GM12878 (cell line): Measurements from ENCODE around the gene DRAP1. TPM values are rescaled to one million over a fixed set of nuclear protein-coding genes. Genes with fewer than 3 reads are reported as not detected.
"Not testable (repeated sequence)": the region's sequence is repeated elsewhere in the genome, so short reads cannot be mapped to it uniquely, and the experiment has no call there.

Experiments
- ATAC-seq: fragments of 200-7000 bp; cut with Tn5 transposase; 3 replicates; pipeline ENCODE4 v1.9.1; 2020; ENCODE audit warnings: mild to moderate bottlenecking, moderate library complexity
- BruUV-seq: library from RNA; stranded (reverse); fragments of 400-500 nt; replicated peaks from 2 replicates; lab custom pipeline; 2021; lab: Mats Ljungman, UMichigan
- CTCF ChIA-PET: fragments of 300-600 bp; sonication (Branson Sonifier 250); formaldehyde crosslinking; extraction: SDS; loops from one replicate; lab custom pipeline; 2021; ENCODE audit warnings: inconsistent platforms; lab: Yijun Ruan, JAX
- POLR2A ChIA-PET: fragments of 350-600 bp; formaldehyde crosslinking; extraction: SDS; loops from one replicate; lab custom pipeline; 2021; ENCODE audit warnings: inconsistent platforms; lab: Charles Lee
- RAD21 ChIA-PET: fragments of 300-600 bp; sonication (Branson Sonifier 250); formaldehyde crosslinking; loops from one replicate; lab custom pipeline; 2023; ENCODE audit warnings: antibody characterized with exemption; ENCODE audit not compliant: unreplicated experiment; lab: Charles Lee
- SMC1A ChIA-PET: fragments of 300-600 bp; sonication (Branson Sonifier 250); formaldehyde crosslinking; loops from one replicate; lab custom pipeline; 2023; ENCODE audit not compliant: unreplicated experiment, uncharacterized antibody; lab: Charles Lee
- DNase-seq: peaks from one replicate; pipeline ENCODE4 v3.0.0-alpha.2; 2011; ENCODE audit warnings: low read depth, low spot score
- FAIRE-seq: peaks from 3 replicates; lab custom pipeline; 2011; peaks lifted over from hg19 to GRCh38; lab: Jason Lieb, UNC
- H2AFZ ChIP-seq: 2 replicates; pipeline ENCODE4 v1.6.0; 2011; ENCODE audit warnings: low read depth, low read length, control low read depth; ENCODE audit not compliant: control insufficient read depth
- H3K27ac ChIP-seq: 2 replicates; pipeline ENCODE4 v1.5.1; 2011; ENCODE audit warnings: control low read depth; ENCODE audit not compliant: control insufficient read depth, insufficient read depth
- H3K27me3 ChIP-seq, 2 experiments: replicated peaks in 1 of 2; 2 replicates each; pipeline versions ENCODE4 v1.6.0 to v1.6.1; 2011; ENCODE audit warnings: low read length in 1 of 2; ENCODE audit not compliant: control insufficient read depth in 2 of 2, insufficient read depth in 2 of 2
- H3K36me3 ChIP-seq, 2 experiments: 2 replicates each; pipeline ENCODE4 v1.5.1; 2011; ENCODE audit warnings: low read length in 1 of 2; ENCODE audit not compliant: control insufficient read depth in 2 of 2, insufficient read depth in 2 of 2
- H3K4me1 ChIP-seq: 2 replicates; pipeline ENCODE4 v1.6.1; 2011; ENCODE audit warnings: mild to moderate bottlenecking, low read length, moderate library complexity, mixed read lengths; ENCODE audit not compliant: control insufficient read depth, insufficient read depth
- H3K4me2 ChIP-seq: 2 replicates; pipeline ENCODE4 v1.6.0; 2011; ENCODE audit warnings: control low read depth; ENCODE audit not compliant: control insufficient read depth, insufficient read depth
- H3K4me3 ChIP-seq: fragments of 200-600 bp; sonication (generic); 2 replicates; pipeline ENCODE4 v1.5.1; 2016
- H3K79me2 ChIP-seq: 2 replicates; pipeline ENCODE4 v1.6.0; 2011; ENCODE audit warnings: low read length; ENCODE audit not compliant: control insufficient read depth, insufficient read depth
- H3K9ac ChIP-seq: 2 replicates; pipeline ENCODE4 v1.8.0; 2011; ENCODE audit warnings: low read length, control low read depth, mixed read lengths; ENCODE audit not compliant: control insufficient read depth, insufficient read depth
- H3K9me3 ChIP-seq: replicated peaks from 3 replicates; pipeline ENCODE4 v1.5.1; 2011; ENCODE audit warnings: mild to moderate bottlenecking, low read length; ENCODE audit not compliant: control insufficient read depth, insufficient read depth
- H4K20me1 ChIP-seq: 2 replicates; pipeline ENCODE4 v1.6.0; 2011; ENCODE audit not compliant: control insufficient read depth, insufficient read depth
- BHLHE40 ChIP-seq, 2 experiments: fragments of 450-650 bp in 1 of 2; IDR thresholded peaks; 2 replicates each; pipeline ENCODE4 v1.6.1; 2011 to 2017; ENCODE audit warnings: low read depth in 2 of 2, borderline replicate concordance in 1 of 2, improper control_type of control experiment in 1 of 2, low read length in 1 of 2, mild to moderate bottlenecking in 1 of 2
- CREM ChIP-seq: IDR thresholded peaks from 2 replicates; pipeline ENCODE4 v1.6.1; 2014; ENCODE audit warnings: antibody characterized with exemption, low read depth
- NBN ChIP-seq: fragments of 450-650 bp; IDR thresholded peaks from 2 replicates; pipeline ENCODE4 v1.6.1; 2016
- NFYB ChIP-seq: IDR thresholded peaks from 2 replicates; pipeline ENCODE4 v1.6.1; 2011; ENCODE audit warnings: low read depth, mild to moderate bottlenecking, low read length, improper control_type of control experiment, moderate library complexity; ENCODE audit not compliant: insufficient read depth
- WGBS: methylation state at CpG from one replicate; pipeline ENCODE4 v1.1.6; 2016; ENCODE audit warnings: low lambda C conversion rate; ENCODE audit not compliant: insufficient replicate concordance, insufficient coverage; ENCODE audit errors: missing lambda C conversion rate; 5-methylcytosine and 5-hydroxymethylcytosine counted together
- in situ Hi-C: fragments of 300-500 bp; cut with MboI; formaldehyde crosslinking; loops from 9 replicates; pipeline ENCODE4 v1.14.3; 2018; ENCODE audit warnings: mixed read lengths
- intact Hi-C: fragments of 100-400 bp; cut with micrococcal nuclease; formaldehyde crosslinking; loops from one replicate; pipeline ENCODE4 v1.14.2; 2022; ENCODE audit not compliant: unreplicated experiment
- polyA plus RNA-seq, 11 experiments: library from polyadenylated mRNA; depleted of rRNA in 4 of 11; unstranded in 6 of 11; stranded (reverse) in 5 of 11; fragments of >200 nt; fragmentation: Nextera tagmentation in 4 of 11; fragmentation: Illumina TruSeq in 1 of 11; extraction: Ambion mirVana in 4 of 11; extraction: Trizol in 1 of 11; gene quantifications; 1 replicate in 1 of 11; 2 replicates in 10 of 11; pipeline versions ENCODE4 v1.2.1 to v1.2.3, GENCODE V29; 2011 to 2016; ENCODE audit warnings: inconsistent platforms in 2 of 11, missing spikeins in 2 of 11, low read depth in 1 of 11
- total RNA-seq, 4 experiments: library from RNA; depleted of rRNA in 3 of 4; stranded (reverse); fragments of >200 nt in 3 of 4; fragmentation: Illumina TruSeq in 1 of 4; extraction: Trizol in 1 of 4; gene quantifications; 2 replicates each; pipeline versions ENCODE4 v1.2.1 to v1.2.3, GENCODE V29; 2013 to 2021

Gene DRAP1
- total and polyA plus RNA-seq, 10 of the 15 experiments (the other 5 are each of a cell fraction or from before 2014, with no cell fraction given) = 9.4 to 163 (median 114) TPM

- H3K79me2 ChIP-seq = peaks cover 54% of the 10 kb centered on the region
- TF ChIP-seq CREM (0 out of 2 replicates have a peak, but pooled peaks have one; percentile 5), BHLHE40 (IDR thresholded peaks at IDR 0.05; ENCODE audit: borderline replicate concordance in 1 of 2, low read depth in 2 of 2, low read length in 1 of 2) (0 out of 4 replicates have a peak, but pooled peaks of 1 of the 2 experiments have one; percentile 2), NBN (0 out of 2 replicates have a peak, but pooled peaks have one; percentile 3), NFYB (0 out of 2 replicates have a peak, but pooled peaks have one; percentile 51)
- intact Hi-C loops = loop anchor here (5.0 to 10.0 kb wide), 2 partner anchors 35 to 243 kb away; no protein-coding TSS in a partner anchor
These were observed 27.1 kb upstream of the DRAP1 start for GRCh38 chr11:65892137-65892540.

More at GRCh38 chr11:65892137-65892540, 27.1 kb upstream of the DRAP1 start:
- in situ Hi-C loops, H3K27me3 ChIP-seq, BruUV-seq, DNase-seq, H2AFZ ChIP-seq, H3K9me3 ChIP-seq, H4K20me1 ChIP-seq, FAIRE-seq, H3K36me3 ChIP-seq: not testable (repeated sequence)
- peak overlapping the region; percentile 90 for H3K27ac ChIP-seq
- 8% methylated on average over 5 of the region's 5 CpGs for WGBS
- peaks cover 32% of the 10 kb centered on the region for H3K4me1 ChIP-seq
- CTCF ChIA-PET = interaction anchor here (0.6 to 9.2 kb wide), 14 partner anchors 7 to 181 kb away, joined by 3 to 146 read pairs (median 6); partner anchors contain the start of genes BANF1, CFL1, EIF1AD and FOSL1
- RAD21 ChIA-PET = interaction anchor here (2.3 to 8.0 kb wide), 5 partner anchors 9 to 70 kb away, joined by 7 to 76 read pairs (median 18); partner anchors contain the start of genes CFL1, FOSL1 and MUS81
- POLR2A ChIA-PET = interaction anchor here (1.3 to 7.4 kb wide), 9 partner anchors 10 to 253 kb away, joined by 3 to 155 read pairs (median 14); partner anchors contain the start of genes CFL1, FOSL1, MUS81 and SART1
- peak; percentile 5; the same call in 1 of the 3 replicates for ATAC-seq
- SMC1A ChIA-PET = interaction anchor here (1.1 to 6.7 kb wide), 4 partner anchors 10 to 97 kb away, joined by 3 to 52 read pairs (median 20); partner anchors contain the start of genes CFL1 and MUS81
- peak overlapping the region; percentile 98 for H3K4me3 ChIP-seq
- peak overlapping the region; percentile 94 for H3K9ac ChIP-seq
- peak overlapping the region; percentile 99 for H3K4me2 ChIP-seq
